MM.1S (cell line): ENCODE measurements around the gene DNMT3A.

Experiments
- EZH2phosphoT487 ChIP-seq: fragments of 300-600 bp; sonication (generic); IDR thresholded peaks from 2 replicates; pipeline ENCODE4 v1.6.1; 2018; ENCODE audit warnings: antibody characterized with exemption, low read length
- TF ChIP-seq, protein P1 (sequence below): fragments of 300-600 bp; sonication (generic); IDR thresholded peaks from 2 replicates; pipeline ENCODE4 v1.5.1; 2016; ENCODE audit warnings: antibody characterized with exemption, low read length, mixed read lengths

DNA sequence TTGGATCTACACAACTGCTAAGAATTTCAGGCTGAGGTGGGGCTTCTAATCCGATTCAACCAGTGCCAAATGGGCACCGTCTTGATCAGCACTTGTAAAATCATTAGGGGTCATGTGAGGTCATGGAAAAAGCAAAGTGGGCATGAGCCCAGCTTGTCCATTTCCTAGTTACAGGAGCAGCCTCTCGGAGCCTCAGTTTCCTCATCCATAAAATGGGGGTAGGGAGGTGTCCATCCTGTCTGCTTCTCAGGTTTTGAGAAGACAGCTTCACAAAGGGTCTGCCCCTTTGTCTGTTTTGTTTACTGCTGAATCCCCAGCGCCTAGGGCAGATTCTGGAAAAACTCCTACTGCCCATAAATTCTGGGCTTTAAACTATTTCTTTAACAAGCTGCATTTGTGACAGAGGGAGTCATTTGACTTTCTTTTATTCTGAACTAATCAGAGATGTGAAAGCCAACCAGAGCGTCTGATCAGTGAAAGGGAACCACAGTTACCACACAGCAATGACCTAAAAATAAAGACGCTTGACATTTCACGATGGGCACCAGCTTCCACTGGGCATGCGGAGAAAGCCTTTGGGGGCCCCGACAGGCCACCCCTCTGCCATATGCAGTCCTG, 38.9 kb downstream of the DNMT3A start:
- TF ChIP-seq, protein P1, sequence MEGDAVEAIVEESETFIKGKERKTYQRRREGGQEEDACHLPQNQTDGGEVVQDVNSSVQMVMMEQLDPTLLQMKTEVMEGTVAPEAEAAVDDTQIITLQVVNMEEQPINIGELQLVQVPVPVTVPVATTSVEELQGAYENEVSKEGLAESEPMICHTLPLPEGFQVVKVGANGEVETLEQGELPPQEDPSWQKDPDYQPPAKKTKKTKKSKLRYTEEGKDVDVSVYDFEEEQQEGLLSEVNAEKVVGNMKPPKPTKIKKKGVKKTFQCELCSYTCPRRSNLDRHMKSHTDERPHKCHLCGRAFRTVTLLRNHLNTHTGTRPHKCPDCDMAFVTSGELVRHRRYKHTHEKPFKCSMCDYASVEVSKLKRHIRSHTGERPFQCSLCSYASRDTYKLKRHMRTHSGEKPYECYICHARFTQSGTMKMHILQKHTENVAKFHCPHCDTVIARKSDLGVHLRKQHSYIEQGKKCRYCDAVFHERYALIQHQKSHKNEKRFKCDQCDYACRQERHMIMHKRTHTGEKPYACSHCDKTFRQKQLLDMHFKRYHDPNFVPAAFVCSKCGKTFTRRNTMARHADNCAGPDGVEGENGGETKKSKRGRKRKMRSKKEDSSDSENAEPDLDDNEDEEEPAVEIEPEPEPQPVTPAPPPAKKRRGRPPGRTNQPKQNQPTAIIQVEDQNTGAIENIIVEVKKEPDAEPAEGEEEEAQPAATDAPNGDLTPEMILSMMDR: no peak
- TF ChIP-seq EZH2phosphoT487: no peak
